NOMO-1 (cell line): ENCODE results near the gene INO80B.

Experiments
- DNase-seq, 2 experiments: peaks; one replicate each; lab custom pipeline; 2025; ENCODE audit not compliant: unreplicated experiment in 2 of 2; lab: John Stamatoyannopoulos, UW

Gene INO80B

DNA sequence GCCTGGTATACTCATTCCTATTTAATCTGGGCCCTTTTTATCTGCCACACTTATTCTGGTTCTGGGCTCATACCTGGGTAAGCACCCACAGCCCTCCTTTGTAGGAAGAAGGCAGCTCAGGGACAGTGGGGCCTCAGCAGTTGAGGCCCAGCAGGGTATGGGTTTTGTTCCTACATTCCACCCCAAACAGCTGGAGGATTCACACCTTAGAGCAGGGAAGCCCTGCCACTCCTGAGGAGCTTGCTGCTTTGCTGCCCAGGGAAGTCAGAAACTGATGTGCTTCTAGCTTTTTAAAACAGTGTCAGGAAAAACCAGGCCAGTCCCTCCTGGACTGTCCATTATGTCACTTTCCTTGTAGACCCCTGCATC is 45.7 kb downstream of the INO80B start:
- DNase-seq: no peak

DNA sequence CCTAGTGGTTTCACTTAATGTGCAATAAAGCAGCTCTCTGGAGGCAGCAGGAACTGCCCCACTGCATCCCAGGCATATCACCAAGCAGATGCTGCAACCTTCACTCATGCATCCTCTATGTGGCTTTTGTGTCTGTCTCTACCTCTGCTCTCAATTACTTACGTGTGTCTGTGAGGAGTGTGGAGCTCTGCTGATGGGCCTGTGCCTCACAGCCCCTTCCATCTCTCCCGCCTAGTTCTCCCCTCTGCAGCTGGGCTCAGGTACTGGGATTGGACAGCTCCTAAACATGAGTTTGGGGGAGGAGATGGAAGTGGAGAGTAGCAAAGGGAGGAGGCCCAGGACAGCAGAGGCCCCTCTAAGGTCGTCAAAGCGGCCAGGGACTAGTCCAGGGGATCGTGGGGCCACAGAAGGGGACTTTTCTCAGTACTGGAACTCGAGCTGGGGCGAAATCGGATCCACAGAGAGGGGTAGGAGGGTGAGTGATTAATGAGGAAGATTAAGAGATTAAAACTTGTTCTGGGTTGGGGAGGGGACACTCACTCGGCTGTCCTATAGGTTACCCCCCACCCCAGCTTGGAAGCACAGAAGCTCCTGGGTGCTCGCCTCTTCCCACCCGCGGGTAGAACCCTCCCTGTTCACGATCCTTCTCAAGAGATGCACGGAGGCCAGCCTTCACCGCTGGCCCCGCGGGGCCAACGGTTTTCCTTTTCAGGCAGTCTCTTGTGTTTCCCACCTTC is 46.6 kb downstream of the INO80B start:
- DNase-seq: no peak

DNA sequence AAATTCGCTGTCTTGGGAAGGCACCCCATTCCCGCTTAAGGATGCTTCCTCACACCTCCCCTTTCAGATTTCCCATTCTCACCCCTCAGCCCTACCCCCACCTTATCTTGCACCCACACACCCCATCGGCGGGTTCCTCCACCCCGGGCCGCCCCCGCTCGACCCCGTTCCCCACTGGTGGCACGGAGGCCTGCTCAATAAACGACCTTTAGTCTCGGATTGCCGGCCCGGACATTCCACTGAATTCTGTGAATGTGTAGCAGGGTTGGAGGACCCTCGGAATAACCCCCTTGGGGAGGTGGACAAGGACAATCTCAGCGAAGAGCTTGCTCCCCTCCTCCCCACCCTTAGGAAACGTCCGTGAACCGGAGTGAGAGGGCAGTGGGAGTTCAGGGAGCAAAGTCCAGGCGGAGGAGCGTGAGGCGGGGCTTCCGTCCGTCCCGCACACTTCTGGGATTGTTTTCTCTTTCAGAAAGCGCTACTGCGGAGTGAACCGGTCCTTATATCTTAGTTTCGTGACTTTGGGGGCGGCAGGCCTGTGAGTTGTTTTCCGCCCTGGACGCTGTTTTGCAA is 47.3 kb downstream of the INO80B start:
- DNase-seq: peak; percentile 33

DNA sequence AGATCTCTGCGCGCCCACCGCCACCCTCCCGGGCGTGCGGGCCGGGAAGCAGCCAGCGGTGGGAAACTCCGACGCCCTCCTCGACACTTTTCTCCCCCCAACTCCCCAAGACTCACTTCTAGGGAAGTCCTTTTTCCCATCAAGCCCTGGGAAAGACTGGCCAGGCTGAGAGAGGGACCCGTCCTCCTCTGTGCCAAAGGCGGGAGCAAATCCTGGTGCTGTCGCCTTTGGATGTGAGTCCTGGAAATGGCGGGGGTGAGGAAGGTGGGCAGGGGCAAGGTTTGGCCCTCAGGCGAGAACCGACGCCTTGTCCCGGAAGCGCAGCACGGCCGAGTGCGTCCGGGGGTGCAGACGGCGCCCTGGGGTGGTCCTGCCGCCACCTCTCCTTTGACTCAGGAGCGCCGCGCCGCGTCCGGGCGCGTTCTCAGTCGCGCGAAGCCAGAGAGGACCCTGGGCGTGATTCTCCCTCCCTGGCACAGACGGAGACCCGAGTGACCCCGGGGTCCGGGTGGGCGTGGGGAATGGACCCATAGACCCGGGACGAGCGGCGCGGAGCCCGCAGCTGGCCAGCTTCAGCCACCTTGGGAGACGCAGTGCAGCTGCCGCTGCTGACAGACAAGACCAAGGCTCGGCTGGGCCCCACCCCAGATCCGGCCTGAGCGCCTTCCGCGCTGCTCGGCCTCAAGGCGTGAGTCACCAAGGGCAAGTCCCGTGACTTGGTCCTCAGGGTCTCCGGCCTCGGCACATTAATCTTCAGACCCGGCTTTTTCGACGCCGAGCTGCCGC is 48.0 kb downstream of the INO80B start:
- DNase-seq: peak; percentile 64 to 81

DNA sequence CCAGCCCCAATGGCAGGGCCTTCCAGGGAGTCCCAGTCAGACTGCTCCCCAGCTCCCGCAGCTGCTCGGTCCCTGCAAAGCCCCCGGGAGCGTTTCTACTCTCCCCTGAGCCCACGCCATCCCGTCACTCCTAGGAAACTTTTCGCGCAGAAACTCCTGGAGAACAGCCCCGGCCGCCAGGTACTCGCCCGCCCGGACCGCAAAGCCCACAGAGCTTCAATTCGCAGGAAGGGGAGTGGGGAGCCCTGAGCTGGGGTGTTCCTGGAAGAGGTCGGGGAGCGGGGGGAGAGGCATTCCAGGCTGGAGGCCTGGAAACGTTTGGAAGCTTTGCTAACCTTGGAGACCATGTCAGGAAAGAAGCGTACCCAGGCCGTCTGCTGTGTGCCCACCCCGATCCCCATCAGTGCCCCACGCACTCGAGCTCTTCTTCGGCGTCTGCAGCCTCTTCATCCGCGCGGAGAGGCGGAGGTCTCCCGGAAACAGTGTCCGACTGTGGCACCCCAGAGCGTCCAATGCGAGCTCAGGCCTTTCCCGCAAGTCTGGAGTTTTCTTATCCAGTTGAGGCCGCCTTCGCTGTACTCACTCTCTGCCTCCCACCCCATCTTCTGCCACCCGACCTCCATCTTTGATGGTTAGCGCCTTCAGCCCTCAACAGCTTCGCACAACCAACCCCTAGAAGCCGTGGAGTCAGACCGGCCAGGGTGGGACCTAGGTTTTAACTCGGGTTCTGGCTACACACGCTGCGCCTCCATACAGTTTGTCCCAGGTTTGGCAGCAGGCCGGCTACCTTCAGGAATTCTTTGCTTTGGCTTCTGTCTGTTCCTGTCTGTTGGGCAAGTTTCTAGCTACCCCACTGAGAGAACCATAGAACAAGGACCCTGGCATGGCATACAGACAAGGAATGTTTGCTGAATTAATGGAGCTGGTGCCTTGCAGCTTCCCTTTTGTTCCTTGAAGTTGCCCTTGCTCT is 48.9 kb downstream of the INO80B start:
- DNase-seq: no peak

DNA sequence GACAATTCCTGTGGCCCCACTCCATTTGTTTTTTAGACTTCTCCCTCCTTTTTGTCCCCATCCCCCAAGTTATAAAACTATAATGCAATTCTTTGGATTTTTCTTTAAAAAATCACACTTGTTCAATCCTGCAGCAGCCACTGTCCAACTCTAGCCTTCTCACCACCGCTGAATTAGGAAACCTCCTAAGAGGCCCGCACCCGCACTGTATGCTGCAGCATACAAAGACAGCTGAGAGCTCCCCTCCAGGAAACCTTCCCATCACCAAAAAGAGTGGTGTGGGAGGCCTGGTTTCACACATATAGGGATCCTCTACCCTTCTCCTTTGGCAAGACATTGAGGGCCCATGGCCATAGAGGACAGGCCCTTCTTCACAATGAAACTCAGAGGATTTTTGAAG is 49.7 kb downstream of the INO80B start:
- DNase-seq: no peak

DNA sequence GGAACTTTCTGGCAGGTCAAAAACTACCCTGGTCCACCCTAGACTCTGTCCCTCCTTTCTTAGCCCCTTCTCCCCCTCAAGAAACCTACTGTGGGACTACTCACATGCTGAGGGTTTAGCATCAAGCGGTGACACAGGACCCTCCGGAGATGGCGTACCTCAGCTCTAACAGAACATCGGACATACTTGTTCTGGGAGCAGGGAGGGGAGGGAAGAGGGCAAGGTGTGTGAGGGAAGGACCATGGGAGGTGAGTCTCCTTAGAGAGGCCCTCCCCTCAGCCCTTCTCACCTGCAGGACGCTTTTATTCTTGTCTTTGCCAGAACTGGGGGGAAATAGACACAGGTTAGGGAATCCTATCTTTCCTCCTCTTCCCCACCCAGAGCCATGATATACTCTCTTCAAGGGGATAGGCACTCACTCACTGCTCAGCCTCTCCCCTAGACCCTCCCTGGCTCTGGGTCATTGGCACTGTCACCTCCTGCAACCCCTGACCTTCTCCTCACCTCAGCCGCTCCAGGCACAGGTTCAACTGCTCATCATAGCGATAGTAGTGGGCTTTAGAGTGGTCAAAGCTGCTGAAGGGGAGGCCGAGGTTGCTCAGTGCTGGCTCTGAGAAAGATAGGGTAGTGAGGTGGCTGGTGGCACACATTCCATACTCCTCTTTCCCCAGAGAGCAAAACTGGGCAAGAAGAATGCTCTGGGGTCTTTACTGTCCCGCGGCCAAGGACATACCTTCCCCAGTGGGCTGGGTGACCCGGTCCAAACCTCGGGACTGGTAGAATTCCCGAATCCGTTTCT is 50.8 kb downstream of the INO80B start:
- DNase-seq: no peak

DNA sequence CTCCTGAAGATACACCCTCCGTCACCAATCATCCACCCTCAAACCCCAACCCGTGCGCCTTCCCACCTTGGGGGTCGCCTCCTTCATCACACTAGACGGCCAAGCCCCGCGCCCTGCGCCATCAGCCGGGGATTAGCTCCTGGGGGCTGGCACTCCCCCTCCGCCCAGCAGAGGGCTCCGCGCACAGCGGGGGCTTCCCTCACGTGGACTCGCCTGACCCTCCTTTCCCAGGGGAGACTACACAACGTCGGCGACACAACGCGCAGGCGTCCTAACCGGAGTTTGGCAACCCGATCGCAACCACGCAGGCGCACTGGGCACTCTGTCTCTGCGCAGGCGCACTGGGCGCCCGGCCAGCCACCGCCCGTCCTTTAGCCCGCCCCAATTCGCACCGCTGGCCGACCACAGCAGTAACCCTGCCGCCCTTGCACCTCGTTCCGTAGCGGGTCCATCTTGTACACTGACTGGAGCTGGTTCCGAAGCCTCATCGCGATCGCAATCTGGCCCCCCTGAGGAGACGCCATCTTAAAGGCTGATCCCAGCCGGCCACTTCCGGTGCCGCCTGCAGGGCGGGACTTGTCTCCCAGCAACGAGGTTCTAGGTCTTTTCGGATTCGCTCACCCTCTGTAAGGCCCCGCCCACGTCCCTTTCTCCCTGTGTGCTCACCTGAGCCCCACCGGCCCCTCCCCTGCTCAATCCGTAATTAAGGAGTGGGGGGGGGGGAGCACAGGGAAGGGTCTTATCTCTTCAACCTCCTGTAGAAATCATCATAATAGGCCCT is 52.4 kb downstream of the INO80B start, which contains the start of gene PCGF1:
Gene PCGF1, minus strand, starts transcription at position 551 of the 781 bp plus-strand sequence. Its CDS starts 27 bp downstream, at position 524.
- peak; percentile 91 for DNase-seq
